SU-DHL-6 (cell line): Measurements from ENCODE around the gene PHRF1.

Experiments
- H2AFZ ChIP-seq: fragments of 200-600 bp; sonication (generic); 2 replicates; pipeline ENCODE4 v1.6.1; 2014; ENCODE audit warnings: low read depth, mild to moderate bottlenecking, moderate library complexity, mixed read lengths, antibody characterized with exemption, low read length; ENCODE audit not compliant: severe bottlenecking
- H3F3A ChIP-seq: fragments of 200-600 bp; shearing (Covaris generic); 2 replicates; pipeline ENCODE4 v1.6.0; 2016; ENCODE audit warnings: antibody characterized with exemption, mild to moderate bottlenecking; ENCODE audit not compliant: insufficient read depth
- H3K27ac ChIP-seq: fragments of 200-600 bp; sonication (generic); 2 replicates; pipeline ENCODE4 v1.5.1; 2016; ENCODE audit warnings: low read depth, mild to moderate bottlenecking, low read length, moderate library complexity, mixed read lengths
- H3K27me3 ChIP-seq: fragments of 200-600 bp; sonication (generic), shearing (Covaris generic); 2 replicates; pipeline ENCODE4 v1.6.0; 2014; ENCODE audit warnings: mild to moderate bottlenecking, low read length
- H3K36me3 ChIP-seq: fragments of 200-600 bp; sonication (generic); 2 replicates; pipeline ENCODE4 v1.6.1; 2014; ENCODE audit warnings: mild to moderate bottlenecking, low read length, mixed read lengths
- H3K4me2 ChIP-seq: fragments of 300-600, 200-600 bp; shearing (Covaris generic), sonication (generic); 2 replicates; pipeline ENCODE4 v1.6.0; 2014; ENCODE audit warnings: low read length, low read depth, mild to moderate bottlenecking; ENCODE audit not compliant: poor library complexity, severe bottlenecking
- H3K4me3 ChIP-seq: fragments of 200-600 bp; sonication (generic); 2 replicates; pipeline ENCODE4 v1.5.1; 2014; ENCODE audit warnings: antibody characterized with exemption, low read length, mild to moderate bottlenecking, mixed read lengths; ENCODE audit not compliant: insufficient read depth, poor library complexity, severe bottlenecking
- H3K79me2 ChIP-seq: fragments of 200-600 bp; sonication (generic); 2 replicates; pipeline ENCODE4 v1.6.1; 2014; ENCODE audit warnings: mild to moderate bottlenecking, low read length, moderate library complexity; ENCODE audit not compliant: insufficient read depth
- H3K9ac ChIP-seq: fragments of 200-600 bp; sonication (generic); 2 replicates; pipeline ENCODE4 v1.7.0; 2014; ENCODE audit warnings: mild to moderate bottlenecking, low read length
- H3K9me2 ChIP-seq: fragments of 200-600 bp; sonication (generic); replicated peaks from 2 replicates; pipeline ENCODE4 v1.6.1; 2014; ENCODE audit warnings: low read length; ENCODE audit not compliant: insufficient read depth
- H3K9me3 ChIP-seq: fragments of 200-600 bp; sonication (generic); 2 replicates; pipeline ENCODE4 v1.6.1; 2014; ENCODE audit warnings: low read length, mixed read lengths; ENCODE audit not compliant: insufficient read depth
- H4K20me1 ChIP-seq: fragments of 200-600 bp; sonication (generic); 2 replicates; pipeline ENCODE4 v1.6.1; 2014; ENCODE audit warnings: low read depth, mild to moderate bottlenecking, antibody characterized with exemption, low read length, moderate library complexity, mixed read lengths
- CTCF ChIP-seq: fragments of 200-600 bp; sonication (generic); IDR thresholded peaks from one replicate; pipeline ENCODE4 v1.5.1; 2017; ENCODE audit warnings: antibody characterized with exemption, mild to moderate bottlenecking, low read length, moderate library complexity; ENCODE audit not compliant: insufficient read depth, poor library complexity, severe bottlenecking
- EZH2phosphoT487 ChIP-seq: fragments of 200-600 bp; sonication (generic), shearing (Covaris generic); conservative IDR thresholded peaks from 2 replicates; pipeline ENCODE4 v1.6.1; 2018; ENCODE audit warnings: mild to moderate bottlenecking, antibody characterized with exemption, low read length, moderate library complexity, mixed read lengths

PHRF1 gene

GRCh38 chr11:551131-551530 is 25.1 kb upstream of the PHRF1 start:
- no peak overlapping the region for H3K9ac ChIP-seq
- H3K79me2 ChIP-seq = no peaks in the 10 kb centered on the region
- no peaks in the 10 kb centered on the region for H3K9me3 ChIP-seq
- no peak overlapping the region for H3K27ac ChIP-seq
- no peak for TF ChIP-seq CTCF
- no peak for TF ChIP-seq EZH2phosphoT487
- H3K9me2 ChIP-seq = no peaks in the 10 kb centered on the region
- no peak overlapping the region for H2AFZ ChIP-seq
- no peaks in the 10 kb centered on the region for H3K27me3 ChIP-seq
- no peaks in the 10 kb centered on the region for H3F3A ChIP-seq
- no peak overlapping the region for H3K4me3 ChIP-seq
- no peaks in the 10 kb centered on the region for H3K36me3 ChIP-seq
- no peak overlapping the region for H3K4me2 ChIP-seq
- H4K20me1 ChIP-seq = no peaks in the 10 kb centered on the region

- H3K36me3 ChIP-seq = no peaks in the 10 kb centered on the region
- no peak overlapping the region for H3K4me2 ChIP-seq
Measured at GRCh38 chr11:551596-551995, 24.7 kb upstream of the PHRF1 start.

GRCh38 chr11:553083-553987 is 22.9 kb upstream of the PHRF1 start:
- no peak overlapping the region for H3K9ac ChIP-seq
- no peaks in the 10 kb centered on the region for H3K27me3 ChIP-seq
- H2AFZ ChIP-seq = no peak overlapping the region
- no peak overlapping the region for H3K4me3 ChIP-seq
- H3K27ac ChIP-seq = no peak overlapping the region
- no peak overlapping the region for H3K4me2 ChIP-seq
- H3F3A ChIP-seq = no peaks in the 10 kb centered on the region
- H3K9me3 ChIP-seq = no peaks in the 10 kb centered on the region
- no peaks in the 10 kb centered on the region for H3K36me3 ChIP-seq
- H3K79me2 ChIP-seq = no peaks in the 10 kb centered on the region
- no peaks in the 10 kb centered on the region for H4K20me1 ChIP-seq
- H3K9me2 ChIP-seq = no peaks in the 10 kb centered on the region
- TF ChIP-seq CTCF (no peak), EZH2phosphoT487 (no peak)

More at GRCh38 chr11:551596-551995, 24.7 kb upstream of the PHRF1 start:
- H4K20me1 ChIP-seq = no peaks in the 10 kb centered on the region
- no peaks in the 10 kb centered on the region for H3K79me2 ChIP-seq
- no peak overlapping the region for H3K9ac ChIP-seq
- no peak overlapping the region for H3K27ac ChIP-seq
- no peak for TF ChIP-seq EZH2phosphoT487
- TF ChIP-seq CTCF = no peak
- no peaks in the 10 kb centered on the region for H3K27me3 ChIP-seq
- H3K9me2 ChIP-seq = no peaks in the 10 kb centered on the region
- no peak overlapping the region for H3K4me3 ChIP-seq
- H2AFZ ChIP-seq = no peak overlapping the region
- H3F3A ChIP-seq = no peaks in the 10 kb centered on the region
- H3K9me3 ChIP-seq = no peaks in the 10 kb centered on the region
